Panc1 (cell line): ENCODE data around the gene ING1. TPM values are rescaled to one million over a fixed set of nuclear protein-coding genes. Genes with fewer than 3 reads are reported as not detected.

ENCODE experiments used
- ATAC-seq: fragments of 200-7000 bp; cut with Tn5 transposase; 2 replicates; pipeline ENCODE4 v1.9.1; 2020; ENCODE audit warnings: mild to moderate bottlenecking, moderate library complexity
- BruUV-seq: library from RNA; stranded (reverse); fragments of 400-500 nt; replicated peaks from 2 replicates; lab custom pipeline; 2021; lab: Mats Ljungman, UMichigan
- CTCF ChIA-PET: fragments of 300-600 bp; sonication (Branson Sonifier 250); formaldehyde crosslinking; loops from one replicate; lab custom pipeline; 2022; ENCODE audit warnings: antibody characterized with exemption; lab: Charles Lee
- POLR2A ChIA-PET: fragments of 300-600 bp; sonication (Branson Sonifier 250); formaldehyde crosslinking; loops from one replicate; lab custom pipeline; 2022; ENCODE audit warnings: antibody characterized with exemption; lab: Charles Lee
- DNase-seq: peaks from one replicate; pipeline ENCODE4 v3.0.0-alpha.2; 2010; ENCODE audit warnings: low read depth, low spot score
- H3K27ac ChIP-seq: 2 replicates; pipeline ENCODE4 v1.5.1; 2011; ENCODE audit warnings: mild to moderate bottlenecking, low read length, inconsistent platforms
- H3K27me3 ChIP-seq: fragments of 200-500 bp; sonication (Bioruptor generic); 2 replicates; pipeline ENCODE4 v1.6.0; 2014; ENCODE audit warnings: low read length, inconsistent platforms; ENCODE audit not compliant: control insufficient read depth, insufficient read depth
- H3K36me3 ChIP-seq: fragments of 200-500 bp; sonication (Bioruptor generic); 2 replicates; pipeline ENCODE4 v1.5.1; 2014; ENCODE audit warnings: inconsistent platforms, mild to moderate bottlenecking, low read length, moderate library complexity; ENCODE audit not compliant: control insufficient read depth, insufficient read depth
- H3K4me1 ChIP-seq: 2 replicates; pipeline ENCODE4 v1.5.1; 2011; ENCODE audit warnings: inconsistent platforms, mild to moderate bottlenecking, low read length, moderate library complexity; ENCODE audit not compliant: control insufficient read depth, insufficient read depth
- H3K4me3 ChIP-seq, 2 experiments: 2 replicates each; pipeline ENCODE4 v1.5.1; 2011 to 2012; ENCODE audit warnings: low read depth in 2 of 2, low read length in 2 of 2, mild to moderate bottlenecking in 2 of 2, inconsistent platforms in 1 of 2, moderate library complexity in 1 of 2
- H3K9me3 ChIP-seq: fragments of 200-500 bp; sonication (Bioruptor generic); 2 replicates; pipeline ENCODE4 v1.5.1; 2014; ENCODE audit warnings: low read depth, mild to moderate bottlenecking, inconsistent platforms, low read length, moderate library complexity; ENCODE audit not compliant: control insufficient read depth, insufficient read depth
- CTCF ChIP-seq: fragments of 450-650 bp; IDR thresholded peaks from 2 replicates; pipeline ENCODE4 v1.5.1; 2017; ENCODE audit warnings: mild to moderate bottlenecking
- POLR2AphosphoS5 ChIP-seq: IDR thresholded peaks from 2 replicates; pipeline ENCODE4 v1.6.1; 2012; ENCODE audit warnings: mild to moderate bottlenecking, low read depth, low read length, moderate library complexity
- REST ChIP-seq, 2 experiments: IDR thresholded peaks; 2 replicates each; pipeline ENCODE4 v1.6.1; 2011 to 2012; ENCODE audit warnings: low read depth in 2 of 2, control low read depth in 1 of 2, low read length in 1 of 2, mild to moderate bottlenecking in 1 of 2, moderate library complexity in 1 of 2; ENCODE audit not compliant: insufficient read depth in 1 of 2
- SIN3A ChIP-seq: IDR thresholded peaks from 2 replicates; pipeline ENCODE4 v1.6.1; 2012; ENCODE audit warnings: low read depth, mild to moderate bottlenecking, low read length, moderate library complexity, borderline replicate concordance; ENCODE audit not compliant: insufficient read depth
- TCF7L2 ChIP-seq: IDR thresholded peaks from 2 replicates; pipeline ENCODE4 v1.6.1; 2011; ENCODE audit warnings: mild to moderate bottlenecking, low read depth, low read length, inconsistent platforms
- in situ Hi-C: cut with HindIII; loops from 2 replicates; pipeline ENCODE4 v1.10.0; 2016; ENCODE audit warnings: low sequenced_read_pairs, low pct_unique_long_range_greater_than_20kb
- intact Hi-C: fragments of 100-400 bp; cut with micrococcal nuclease; formaldehyde crosslinking; loops from one replicate; pipeline ENCODE4 v1.10.0; 2022; ENCODE audit not compliant: unreplicated experiment
- total RNA-seq: library from RNA; stranded (reverse); gene quantifications from one replicate; pipeline ENCODE4 v1.2.1, GENCODE V29; 2021; ENCODE audit not compliant: unreplicated experiment

Gene ING1
- total RNA-seq, 1 experiment from 2014 or later = 9.2 TPM

- no peak overlapping the region for H3K27ac ChIP-seq
- BruUV-seq = no TSS peak
- H3K4me3 ChIP-seq = no peak overlapping the region
- ATAC-seq = no peak
- no peak for DNase-seq
- intact Hi-C loops = no loop called here
- TF ChIP-seq POLR2AphosphoS5 = no peak
- TF ChIP-seq CTCF = no peak
- no peak for TF ChIP-seq REST (IDR thresholded peaks at IDR 0.05; ENCODE audit: insufficient read depth in 1 of 2, low read depth in 2 of 2, low read length in 1 of 2)
- TF ChIP-seq SIN3A = no peak
- no peak for TF ChIP-seq TCF7L2
- H3K9me3 ChIP-seq = no peaks in the 10 kb centered on the region
- POLR2A ChIA-PET = interaction anchor here (0.5 to 0.6 kb wide), 2 partner anchors 22 to 28 kb away, joined by 3 to 7 read pairs; no protein-coding TSS in a partner anchor
- no peaks in the 10 kb centered on the region for H3K36me3 ChIP-seq
- no peaks in the 10 kb centered on the region for H3K4me1 ChIP-seq
- in situ Hi-C loops = no loop called here
- CTCF ChIA-PET = no interaction called here
- no peaks in the 10 kb centered on the region for H3K27me3 ChIP-seq
Observed at GRCh38 chr13:110734561-110734960, 21.1 kb downstream of the ING1 start.

GRCh38 chr13:110737555-110737954 lies 24.1 kb downstream of the ING1 start:
- POLR2A ChIA-PET = no interaction called here
- no peak overlapping the region for H3K27ac ChIP-seq
- CTCF ChIA-PET = no interaction called here
- no peaks in the 10 kb centered on the region for H3K36me3 ChIP-seq
- H3K27me3 ChIP-seq = no peaks in the 10 kb centered on the region
- no peaks in the 10 kb centered on the region for H3K9me3 ChIP-seq
- intact Hi-C loops = no loop called here
- no peak for TF ChIP-seq CTCF
- no peak for TF ChIP-seq SIN3A
- no peak for TF ChIP-seq POLR2AphosphoS5
- no peak for TF ChIP-seq TCF7L2
- TF ChIP-seq REST (IDR thresholded peaks at IDR 0.05; ENCODE audit: insufficient read depth in 1 of 2, low read depth in 2 of 2, low read length in 1 of 2) = no peak
- BruUV-seq = no TSS peak
- DNase-seq (no peak), ATAC-seq (no peak)
- H3K4me3 ChIP-seq = no peak overlapping the region
- in situ Hi-C loops = no loop called here
- no peaks in the 10 kb centered on the region for H3K4me1 ChIP-seq
